Stimulated activated CD4-positive, alpha-beta T cell treated with anti-CD3 and anti-CD28 coated beads, Interleukin-4, amount 100 ng/mL, for 24 hours (primary cell): Measurements from ENCODE around the gene KRT7.

ENCODE experiments used
- DNase-seq: peaks from one replicate; pipeline ENCODE4 v3.0.0-alpha.2; 2020

The KRT7 gene

DNA sequence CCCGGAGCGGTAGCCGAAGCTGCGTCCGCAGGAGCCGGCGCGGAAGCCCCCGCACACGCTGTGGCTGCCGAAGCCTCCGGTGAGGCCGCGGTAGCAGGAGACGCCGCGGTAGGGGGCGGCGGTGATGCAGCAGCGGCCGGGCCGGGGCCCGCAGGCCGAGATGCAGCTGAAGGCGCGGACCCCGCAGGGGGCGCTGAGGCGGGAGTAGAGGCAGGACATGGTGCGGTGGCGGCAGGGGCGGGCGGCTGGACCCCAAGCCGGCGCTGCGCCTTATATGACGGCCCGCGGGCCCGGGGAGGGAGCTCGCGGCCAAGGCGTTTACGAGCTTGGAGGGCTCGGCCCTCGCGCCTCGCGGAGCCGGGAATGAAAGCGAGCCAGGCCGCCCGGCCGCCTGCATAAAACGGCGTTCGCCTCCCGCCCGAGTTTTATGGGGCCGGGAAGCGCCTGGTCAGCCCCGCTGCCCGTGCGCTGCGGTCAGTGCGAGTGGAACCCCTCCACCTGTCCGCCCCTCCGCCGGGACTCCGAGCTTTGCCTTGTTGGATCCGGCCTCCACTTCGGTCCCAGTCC lies 25.4 kb downstream of the KRT7 start:
- no peak for DNase-seq

- DNase-seq: no peak
These were observed 26.7 kb downstream of the KRT7 start for GRCh38 chr12:52259657-52260243.

- DNase-seq: no peak
These were observed 27.5 kb downstream of the KRT7 start for GRCh38 chr12:52260361-52261207.

- DNase-seq: no peak
These were observed 28.1 kb downstream of the KRT7 start for GRCh38 chr12:52261208-52261484.

GRCh38 chr12:52262286-52262685 lies 29.2 kb downstream of the KRT7 start:
- no peak for DNase-seq

GRCh38 chr12:52263761-52264434 lies 30.9 kb downstream of the KRT7 start:
- no peak for DNase-seq

DNA sequence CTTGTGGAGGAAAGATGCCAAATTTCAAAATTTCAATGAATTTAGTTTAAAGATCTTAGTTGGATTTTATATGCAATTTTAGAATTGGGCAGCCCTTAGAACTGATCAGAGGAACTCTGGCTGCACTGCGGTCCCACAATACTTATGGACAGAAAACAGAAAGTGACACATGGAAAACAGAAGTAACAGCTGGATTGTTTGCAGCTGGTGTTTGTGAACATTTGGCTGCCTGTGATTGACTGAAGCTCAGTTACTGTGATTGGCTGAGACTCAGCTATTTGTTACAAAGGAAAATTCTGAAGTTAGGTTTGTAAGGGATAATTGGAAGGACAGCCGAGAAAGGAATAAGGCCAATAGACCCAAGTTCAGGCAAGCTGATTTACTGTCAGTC lies 31.4 kb downstream of the KRT7 start:
- DNase-seq: no peak

DNA sequence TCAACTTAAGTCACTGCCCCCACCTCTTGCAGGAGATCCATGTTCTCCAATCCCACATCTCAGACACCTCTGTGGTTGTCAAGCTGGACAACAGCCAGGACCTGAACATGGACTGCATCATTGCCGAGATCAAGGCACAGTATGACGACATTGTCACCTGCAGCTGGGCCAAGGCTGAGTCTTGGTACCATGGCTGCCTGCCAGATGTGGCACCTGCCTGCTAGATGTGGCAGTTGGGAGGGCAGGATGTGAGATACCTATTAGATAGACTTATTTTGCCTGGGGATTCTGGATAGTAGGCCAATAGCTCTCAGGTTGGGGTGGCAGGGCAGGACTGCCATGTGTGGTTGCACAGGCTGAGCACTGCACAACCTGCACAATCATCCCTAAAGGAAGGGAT lies 33.5 kb downstream of the KRT7 start:
- DNase-seq: no peak

GRCh38 chr12:52267266-52267665 lies 34.2 kb downstream of the KRT7 start:
- DNase-seq: no peak

- no peak for DNase-seq
These were observed 34.7 kb downstream of the KRT7 start for GRCh38 chr12:52267699-52268098.

DNA sequence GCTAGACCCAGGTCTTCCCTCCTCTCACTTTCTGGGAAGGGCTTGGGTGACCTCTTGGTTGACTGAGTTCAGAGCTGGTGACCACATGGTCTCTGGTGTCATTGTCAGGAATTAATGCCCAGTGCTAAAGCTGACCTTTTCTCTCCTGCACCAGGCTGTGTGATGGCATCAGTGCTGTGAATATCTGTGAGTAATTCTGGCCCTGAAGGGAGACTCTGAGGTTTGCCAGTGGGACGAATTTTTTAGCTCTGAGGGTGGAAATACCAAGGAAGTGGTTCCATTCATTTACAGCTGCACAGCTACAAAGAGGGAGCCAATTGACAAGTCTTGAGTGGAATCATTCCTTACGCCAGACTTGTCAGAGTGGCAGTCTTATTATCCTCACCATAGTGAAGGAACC lies 35.2 kb downstream of the KRT7 start:
- DNase-seq: no peak

- no peak for DNase-seq
These were observed 37.6 kb downstream of the KRT7 start for GRCh38 chr12:52270541-52271070.

- no peak for DNase-seq
These were observed 38.1 kb downstream of the KRT7 start for GRCh38 chr12:52271158-52271557.

DNA sequence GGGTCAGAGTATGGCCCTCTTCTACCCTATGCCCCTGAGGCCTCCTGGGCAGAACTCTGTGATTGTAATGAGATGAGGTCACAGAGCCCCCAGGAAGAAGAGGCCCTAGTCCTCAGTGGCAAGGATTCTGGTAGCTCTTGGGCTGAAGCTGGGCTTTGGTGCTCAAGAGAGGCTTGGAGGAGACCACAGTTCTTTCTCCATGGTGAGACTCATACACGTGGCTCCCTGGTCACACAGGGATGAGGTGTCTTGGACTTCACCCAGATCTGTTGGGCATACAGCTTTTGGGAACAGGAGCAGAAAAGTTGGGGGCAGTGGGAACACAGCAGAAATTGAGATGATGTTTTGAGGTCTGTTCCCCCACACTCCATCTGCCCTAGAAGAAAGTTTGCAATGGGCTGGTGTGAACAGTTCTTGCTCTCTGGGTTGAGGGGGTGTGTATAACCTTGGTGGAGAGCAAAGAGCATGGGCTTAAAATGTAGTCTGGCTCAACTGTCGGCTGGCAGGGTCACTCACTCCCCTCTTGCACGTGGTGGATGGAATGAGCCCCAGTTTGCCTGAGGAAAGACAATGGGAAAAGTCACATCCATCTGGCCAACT lies 41.6 kb downstream of the KRT7 start, which contains the start of gene KRT86:
TSS of gene KRT86 (plus strand) at position 125 of the 600 bp plus-strand sequence. CDS start 27,272 bp downstream, outside the sequence.
- no peak for DNase-seq

DNA sequence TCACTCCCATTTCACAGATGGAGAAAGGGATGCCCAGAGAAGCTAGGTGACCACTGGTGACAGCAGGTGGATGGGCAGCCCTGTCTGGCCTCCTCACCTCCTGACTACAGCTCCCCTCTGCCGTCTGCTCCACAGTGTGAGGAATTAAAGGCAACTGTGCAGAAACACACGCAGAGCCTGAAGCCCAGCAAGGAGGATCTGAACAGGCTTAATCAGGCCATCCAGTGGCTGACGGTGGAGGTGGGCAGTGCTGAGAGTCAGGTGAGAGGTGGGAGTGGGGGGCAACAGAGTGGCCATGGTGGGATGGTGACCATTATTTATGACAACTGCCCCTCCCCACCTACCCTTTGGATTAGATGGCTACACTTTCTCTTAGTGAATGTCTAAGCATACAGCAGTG lies 42.6 kb downstream of the KRT7 start:
- DNase-seq: no peak

DNA sequence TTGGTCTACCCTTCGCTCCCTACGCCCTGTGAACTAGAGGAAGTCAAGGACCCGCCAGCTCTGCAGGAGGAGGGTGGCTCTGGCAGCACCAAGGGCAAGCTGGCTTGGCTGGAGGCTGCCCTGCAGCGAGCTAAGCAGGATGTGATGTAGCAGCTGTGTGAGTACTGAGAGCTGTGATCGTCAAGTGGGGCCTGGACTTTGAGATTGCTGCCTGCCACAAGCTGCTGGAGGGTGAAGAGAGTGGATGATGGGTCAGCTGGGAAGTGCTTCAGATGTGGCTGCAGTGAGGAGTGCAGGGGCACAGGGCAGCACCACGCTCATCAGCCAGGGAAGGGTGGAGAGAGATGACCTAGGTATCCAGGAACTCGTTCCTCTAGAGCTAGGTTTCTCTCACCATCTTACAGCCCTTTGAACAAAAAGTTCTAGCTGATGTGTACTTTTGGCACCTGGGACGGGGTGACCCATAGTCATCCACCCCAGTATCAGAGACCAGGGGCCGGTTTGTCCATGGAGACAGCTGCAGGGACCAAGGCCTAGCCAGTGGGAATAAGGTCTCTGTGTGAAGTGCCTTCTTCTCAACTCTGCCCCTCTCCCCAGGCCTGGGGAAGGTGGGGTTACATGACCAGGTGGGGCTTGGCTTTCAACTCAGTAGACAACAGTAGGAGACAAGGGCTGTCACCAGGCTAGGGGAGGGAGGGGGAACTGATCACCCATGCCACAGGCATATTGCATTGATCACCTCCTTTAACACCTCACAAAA lies 44.6 kb downstream of the KRT7 start:
- no peak for DNase-seq

GRCh38 chr12:52278575-52279421 lies 45.8 kb downstream of the KRT7 start:
- DNase-seq: peak; percentile 74

GRCh38 chr12:52279422-52280318 lies 46.6 kb downstream of the KRT7 start:
- no peak for DNase-seq

- DNase-seq: no peak
These were observed 47.3 kb downstream of the KRT7 start for GRCh38 chr12:52280319-52280795.
